PC-3 (cell line): ENCODE measurements around the gene ACOXL.

Source experiments
- EZH2 ChIP-seq: fragments of 300-600 bp; sonication (generic); IDR thresholded peaks from one replicate; pipeline ENCODE4 v1.6.1; 2017; ENCODE audit warnings: antibody characterized with exemption, mild to moderate bottlenecking, low read length; ENCODE audit not compliant: unreplicated experiment
- TF ChIP-seq, protein P1 (sequence below): fragments of 300-600 bp; sonication (generic); conservative IDR thresholded peaks from 2 replicates; pipeline ENCODE4 v1.5.1; 2017; ENCODE audit warnings: antibody characterized with exemption, low read depth, mild to moderate bottlenecking, low read length

DNA sequence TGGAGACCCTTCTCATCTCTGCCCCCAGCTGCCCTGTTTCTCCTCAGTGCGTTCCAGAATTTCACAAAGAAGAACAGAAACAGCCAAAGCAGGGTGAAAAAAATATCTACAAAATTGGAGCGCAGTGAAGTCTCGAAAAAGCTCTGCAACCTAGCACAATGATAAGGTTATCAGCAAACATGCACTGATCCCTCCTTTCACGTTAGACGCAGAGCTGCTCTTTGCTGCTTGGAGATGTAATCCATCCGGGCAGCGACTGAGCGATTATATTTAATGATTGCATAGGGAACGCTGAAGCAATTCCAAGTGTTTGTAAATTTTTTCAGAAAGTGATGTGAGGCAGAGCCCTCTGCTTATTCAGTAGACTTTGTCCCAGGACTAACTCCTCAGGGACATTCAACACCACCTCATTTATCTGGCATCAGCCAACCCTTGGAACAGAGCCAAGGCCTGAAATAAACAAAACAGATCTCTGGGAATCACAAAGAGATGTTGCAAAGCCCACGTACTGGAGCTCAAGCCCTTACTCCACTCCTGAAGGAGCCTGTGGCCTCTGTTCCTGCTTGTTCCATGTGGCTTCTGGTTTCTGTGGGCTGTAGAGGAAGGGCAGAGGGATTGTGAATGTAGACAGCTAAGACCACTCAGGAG, 215.8 kb downstream of the ACOXL start:
- TF ChIP-seq, protein P1, sequence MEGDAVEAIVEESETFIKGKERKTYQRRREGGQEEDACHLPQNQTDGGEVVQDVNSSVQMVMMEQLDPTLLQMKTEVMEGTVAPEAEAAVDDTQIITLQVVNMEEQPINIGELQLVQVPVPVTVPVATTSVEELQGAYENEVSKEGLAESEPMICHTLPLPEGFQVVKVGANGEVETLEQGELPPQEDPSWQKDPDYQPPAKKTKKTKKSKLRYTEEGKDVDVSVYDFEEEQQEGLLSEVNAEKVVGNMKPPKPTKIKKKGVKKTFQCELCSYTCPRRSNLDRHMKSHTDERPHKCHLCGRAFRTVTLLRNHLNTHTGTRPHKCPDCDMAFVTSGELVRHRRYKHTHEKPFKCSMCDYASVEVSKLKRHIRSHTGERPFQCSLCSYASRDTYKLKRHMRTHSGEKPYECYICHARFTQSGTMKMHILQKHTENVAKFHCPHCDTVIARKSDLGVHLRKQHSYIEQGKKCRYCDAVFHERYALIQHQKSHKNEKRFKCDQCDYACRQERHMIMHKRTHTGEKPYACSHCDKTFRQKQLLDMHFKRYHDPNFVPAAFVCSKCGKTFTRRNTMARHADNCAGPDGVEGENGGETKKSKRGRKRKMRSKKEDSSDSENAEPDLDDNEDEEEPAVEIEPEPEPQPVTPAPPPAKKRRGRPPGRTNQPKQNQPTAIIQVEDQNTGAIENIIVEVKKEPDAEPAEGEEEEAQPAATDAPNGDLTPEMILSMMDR, result no peak
- no peak for TF ChIP-seq EZH2
